CD4-positive, alpha-beta memory T cell (primary cell): Measurements from ENCODE around the gene CMC1. TPM values are rescaled to one million over a fixed set of nuclear protein-coding genes. Genes with fewer than 3 reads are reported as not detected.
A peak's percentile ranks its signal among the peaks of the same experiment; 100 is the strongest.

Source experiments
- CTCF ChIA-PET: fragments of 350-600 bp; sonication (Branson Sonifier 250); formaldehyde crosslinking; loops from one replicate; lab custom pipeline; 2021; ENCODE audit warnings: inconsistent platforms; ENCODE audit not compliant: partially characterized antibody; lab: Charles Lee
- POLR2A ChIA-PET: fragments of 350-600 bp; sonication (Branson Sonifier 250); formaldehyde crosslinking; loops from one replicate; lab custom pipeline; 2021; ENCODE audit not compliant: partially characterized antibody; lab: Charles Lee
- DNase-seq, 5 donors: peaks; one replicate each; pipeline versions ENCODE4 v3.0.0 to v3.0.0-alpha.2; 2020 to 2022; ENCODE audit warnings: mixed read lengths in 1 of 5
- H3K27ac ChIP-seq: one replicate; pipeline ENCODE4 v1.7.0; 2013; ENCODE audit warnings: low read depth, low read length
- H3K27me3 ChIP-seq: 2 replicates; pipeline ENCODE4 v1.7.0; 2013; ENCODE audit warnings: mild to moderate bottlenecking, low read length, moderate library complexity; ENCODE audit not compliant: insufficient read depth
- H3K36me3 ChIP-seq: 2 replicates; pipeline ENCODE4 v1.7.0; 2013; ENCODE audit warnings: mild to moderate bottlenecking, low read length, moderate library complexity; ENCODE audit not compliant: insufficient read depth
- H3K4me1 ChIP-seq: 2 replicates; pipeline ENCODE4 v1.7.0; 2013; ENCODE audit warnings: mild to moderate bottlenecking, low read length, moderate library complexity; ENCODE audit not compliant: insufficient read depth
- H3K4me3 ChIP-seq, 2 donors: one replicate each; pipeline ENCODE4 v1.7.0; 2013; ENCODE audit warnings: low read length in 2 of 2, mild to moderate bottlenecking in 1 of 2
- H3K9me3 ChIP-seq, 2 donors: one replicate each; pipeline ENCODE4 v1.7.0; 2013; ENCODE audit warnings: low read length in 2 of 2, control low read depth in 1 of 2; ENCODE audit not compliant: control insufficient read depth in 1 of 2
- H3K27ac Mint-ChIP-seq, 7 donors: one replicate each; pipeline ENCODE4 v1.8.0; 2020 to 2021; ENCODE audit warnings: mixed read lengths in 7 of 7, mild to moderate bottlenecking in 6 of 7, inconsistent platforms in 3 of 7, moderate library complexity in 3 of 7
- H3K27me3 Mint-ChIP-seq, 2 donors: one replicate each; pipeline ENCODE4 v1.8.0; 2020 to 2021; ENCODE audit warnings: mixed read lengths in 2 of 2
- H3K36me3 Mint-ChIP-seq, 2 donors: one replicate each; pipeline ENCODE4 v1.8.0; 2020 to 2021; ENCODE audit warnings: mixed read lengths in 2 of 2, inconsistent platforms in 1 of 2, mild to moderate bottlenecking in 1 of 2
- H3K4me1 Mint-ChIP-seq, 4 donors: one replicate each; pipeline ENCODE4 v1.8.0; 2020 to 2021; ENCODE audit warnings: mixed read lengths in 4 of 4, mild to moderate bottlenecking in 1 of 4
- H3K4me3 Mint-ChIP-seq, 8 donors: one replicate each; pipeline ENCODE4 v1.8.0; 2020 to 2021; ENCODE audit warnings: mixed read lengths in 8 of 8, mild to moderate bottlenecking in 7 of 8, moderate library complexity in 6 of 8, inconsistent platforms in 3 of 8
- H3K9me3 Mint-ChIP-seq, 8 donors: one replicate each; pipeline ENCODE4 v1.8.0; 2020 to 2021; ENCODE audit warnings: mixed read lengths in 8 of 8, mild to moderate bottlenecking in 5 of 8, inconsistent platforms in 3 of 8, moderate library complexity in 1 of 8
- intact Hi-C: fragments of 100-400 bp; cut with micrococcal nuclease; formaldehyde crosslinking; loops from one replicate; pipeline ENCODE4 v1.15.1; 2023
- polyA plus RNA-seq, 2 donors: library from polyadenylated mRNA; unstranded; fragments of 300-500 nt; fragmentation: Illumina TruSeq; gene quantifications; one replicate each; pipeline ENCODE4 v1.2.3, GENCODE V29; 2021
- total RNA-seq, 2 experiments: library from RNA; stranded (reverse); gene quantifications; one replicate each; pipeline ENCODE4 v1.2.3, GENCODE V29; 2021

The CMC1 gene
- total and polyA plus RNA-seq, 4 experiments from 2014 or later, result 15.9 to 49.8 (median 30.9) TPM

DNA sequence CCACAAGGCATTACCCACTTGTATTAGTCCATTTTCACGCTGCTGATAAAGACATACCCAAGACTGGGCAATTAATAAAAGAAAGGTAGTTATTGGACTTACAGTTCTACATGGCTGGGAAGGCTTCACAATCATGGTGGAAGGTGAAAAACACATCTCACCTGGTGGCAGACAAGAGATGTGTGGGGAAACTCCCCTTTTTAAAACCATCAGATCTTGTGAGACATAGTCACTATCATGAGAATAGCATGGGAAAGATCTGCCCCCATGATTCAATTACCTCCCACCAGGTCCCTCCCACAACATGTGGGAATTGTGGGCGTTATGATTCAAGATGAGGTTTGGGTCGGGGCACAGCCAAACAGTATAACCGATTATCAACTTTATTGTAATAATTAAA is 17.0 kb upstream of the CMC1 start:
- CTCF ChIA-PET, result no interaction called here
- no peaks in the 10 kb centered on the region for H3K36me3 ChIP-seq
- POLR2A ChIA-PET, result no interaction called here
- Mint-ChIP-seq H3K27me3 (no peaks in the 10 kb centered on the region), H3K4me1 (peaks cover 0 to 5% (median under 1%) of the 10 kb centered on the region in 4 donors), H3K9me3 (peaks cover 0 to 7% (median 3%) of the 10 kb centered on the region in 8 donors), H3K27ac (no peak overlapping the region), H3K4me3 (no peak overlapping the region), H3K36me3 (no peaks in the 10 kb centered on the region)
- intact Hi-C loops, result no loop called here
- H3K27ac ChIP-seq, result no peak overlapping the region
- DNase-seq, result no peak
- H3K4me3 ChIP-seq, result no peak overlapping the region
- no peaks in the 10 kb centered on the region for H3K27me3 ChIP-seq
- no peaks in the 10 kb centered on the region for H3K9me3 ChIP-seq
- no peaks in the 10 kb centered on the region for H3K4me1 ChIP-seq

DNA sequence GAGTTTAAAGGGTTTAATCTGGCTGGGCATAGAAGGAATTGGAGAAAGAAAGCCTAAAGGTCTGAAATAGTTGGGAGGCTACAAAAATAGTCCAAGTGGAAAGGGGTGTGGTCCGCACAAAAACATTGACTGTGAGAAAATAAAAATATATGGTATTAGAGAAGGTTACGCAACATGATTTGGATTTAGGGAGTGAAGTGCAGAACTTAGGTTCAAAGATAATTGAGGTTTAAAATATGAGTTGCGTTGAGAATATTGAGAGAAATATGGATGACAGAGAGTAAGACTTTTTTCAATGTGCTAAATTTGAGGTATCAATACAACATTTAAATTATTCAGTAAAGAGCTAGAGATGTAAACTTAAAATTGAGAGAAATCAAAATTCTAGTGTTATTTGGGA is 15.4 kb upstream of the CMC1 start:
- ChIA-PET CTCF (interaction anchor here (1.1 kb wide), 1 partner anchor 504 kb away, joined by 3 read pairs; the partner anchor contains the start of gene EOMES), POLR2A (no interaction called here)
- Mint-ChIP-seq H3K27me3 (no peaks in the 10 kb centered on the region), H3K4me3 (no peak overlapping the region), H3K36me3 (no peaks in the 10 kb centered on the region), H3K9me3 (peaks cover 0 to 2% (median 0%) of the 10 kb centered on the region in 8 donors), H3K4me1 (peaks cover 0 to 5% (median under 1%) of the 10 kb centered on the region in 4 donors), H3K27ac (no peak overlapping the region)
- DNase-seq, result no peak
- H3K27me3 ChIP-seq, result no peaks in the 10 kb centered on the region
- intact Hi-C loops, result no loop called here
- no peaks in the 10 kb centered on the region for H3K9me3 ChIP-seq
- no peaks in the 10 kb centered on the region for H3K4me1 ChIP-seq
- H3K27ac ChIP-seq, result no peak overlapping the region
- no peak overlapping the region for H3K4me3 ChIP-seq
- no peaks in the 10 kb centered on the region for H3K36me3 ChIP-seq

DNA sequence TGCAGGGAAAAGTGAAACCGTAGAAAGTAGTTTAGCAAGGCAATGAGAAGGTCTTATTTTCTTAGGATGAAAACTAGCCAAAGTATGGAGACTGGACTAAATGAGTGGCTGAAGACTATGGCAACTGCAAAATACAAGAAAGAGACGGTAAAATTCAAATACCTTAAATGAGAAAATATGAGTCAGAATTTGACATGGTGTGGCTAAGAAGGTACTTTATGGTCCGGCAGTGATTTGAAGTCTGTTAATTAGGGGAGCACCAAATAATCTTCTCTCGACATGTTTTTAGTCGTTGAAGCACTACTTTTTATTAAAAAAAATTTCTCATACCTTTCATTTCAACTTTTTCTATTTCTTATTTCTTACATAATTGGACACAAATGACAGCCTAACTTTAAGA is 12.8 kb upstream of the CMC1 start:
- Histone ChIP-seq H3K4me1 (no peaks in the 10 kb centered on the region), H3K27me3 (no peaks in the 10 kb centered on the region), H3K27ac (no peak overlapping the region), H3K9me3 (no peaks in the 10 kb centered on the region), H3K36me3 (no peaks in the 10 kb centered on the region), H3K4me3 (no peak overlapping the region)
- Mint-ChIP-seq H3K4me3 (no peak overlapping the region), H3K27ac (peak overlapping the region in 1 of 7 donors; percentile 32), H3K9me3 (peaks cover 0 to 6% (median 0%) of the 10 kb centered on the region in 8 donors), H3K4me1 (peaks cover 0 to 4% (median 2%) of the 10 kb centered on the region in 4 donors), H3K36me3 (no peaks in the 10 kb centered on the region), H3K27me3 (no peaks in the 10 kb centered on the region)
- DNase-seq, result no peak
- ChIA-PET CTCF (interaction anchor here (1.3 kb wide), 1 partner anchor 507 kb away, joined by 3 read pairs; the partner anchor contains the start of gene EOMES), POLR2A (no interaction called here)
- intact Hi-C loops, result no loop called here

DNA sequence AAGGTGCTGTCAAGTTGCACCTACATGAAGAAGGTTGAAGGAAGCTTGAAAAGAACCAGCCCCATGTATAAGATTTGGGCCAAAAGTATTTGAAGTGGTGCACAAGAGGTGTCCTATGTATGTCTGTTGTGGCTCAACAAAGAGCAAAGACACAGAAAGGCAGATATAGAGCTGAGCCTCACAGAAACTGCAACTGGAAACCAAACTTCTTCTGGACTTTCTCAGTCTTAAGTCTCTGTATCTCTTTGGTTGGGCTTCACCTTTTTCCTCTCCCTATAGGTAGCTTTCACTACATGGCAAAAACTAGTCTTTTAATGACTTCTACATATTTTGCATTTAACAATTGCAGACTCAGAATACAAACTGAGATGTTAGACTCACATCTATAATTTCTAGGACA is 8.8 kb upstream of the CMC1 start:
- H3K36me3 ChIP-seq, result no peaks in the 10 kb centered on the region
- Mint-ChIP-seq H3K36me3 (no peaks in the 10 kb centered on the region), H3K27ac (no peak overlapping the region), H3K4me1 (peaks cover 1 to 17% (median 13%) of the 10 kb centered on the region in 4 donors), H3K4me3 (peak overlapping the region in 1 of 8 donors; percentile 3), H3K9me3 (peaks cover 0 to 6% (median 0%) of the 10 kb centered on the region in 8 donors), H3K27me3 (no peaks in the 10 kb centered on the region)
- H3K27me3 ChIP-seq, result no peaks in the 10 kb centered on the region
- ChIA-PET CTCF (interaction anchor here (1.2 kb wide), 1 partner anchor 521 kb away, joined by 3 read pairs; no protein-coding TSS in a partner anchor), POLR2A (interaction anchor here (1.5 kb wide), 1 partner anchor 8 kb away, joined by 3 read pairs; the partner anchor contains the start of gene CMC1)
- H3K4me1 ChIP-seq, result no peaks in the 10 kb centered on the region
- no peaks in the 10 kb centered on the region for H3K9me3 ChIP-seq
- intact Hi-C loops, result no loop called here
- no peak overlapping the region for H3K27ac ChIP-seq
- no peak overlapping the region for H3K4me3 ChIP-seq
- no peak for DNase-seq

DNA sequence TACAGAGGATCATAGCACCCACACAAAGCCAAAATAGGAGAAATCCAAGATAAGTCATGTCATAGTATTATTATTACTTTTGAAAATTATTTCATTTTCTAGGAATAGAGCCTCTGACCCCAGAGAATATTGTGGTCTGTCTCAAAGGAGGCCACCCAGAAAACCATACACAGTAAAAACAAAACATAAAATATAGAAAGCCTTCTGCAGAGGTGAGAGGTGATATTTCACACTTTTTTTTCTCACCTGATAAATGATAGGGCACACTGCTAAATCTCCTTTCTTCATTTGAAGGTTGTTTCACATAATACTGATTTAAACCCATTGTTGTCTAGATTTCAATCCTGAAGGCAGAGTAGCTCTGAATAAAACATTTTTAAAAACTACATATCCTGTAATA is 7.0 kb upstream of the CMC1 start:
- H3K4me1 Mint-ChIP-seq, result peaks cover 1 to 24% (median 14%) of the 10 kb centered on the region in 4 donors
- no peak for DNase-seq
- H3K9me3 Mint-ChIP-seq, result peaks cover 0 to 4% (median 0%) of the 10 kb centered on the region in 8 donors
- ChIA-PET CTCF (interaction anchor here (1.0 kb wide), 1 partner anchor 523 kb away, joined by 4 read pairs; no protein-coding TSS in a partner anchor), POLR2A (no interaction called here)
- peak overlapping the region in 1 of 8 donors; percentile 55 for H3K4me3 Mint-ChIP-seq
- no peaks in the 10 kb centered on the region for H3K36me3 Mint-ChIP-seq
- H3K9me3 ChIP-seq, result no peaks in the 10 kb centered on the region
- no peaks in the 10 kb centered on the region for H3K36me3 ChIP-seq
- H3K4me3 ChIP-seq, result no peak overlapping the region
- peak overlapping the region in 1 of 7 donors; percentile 10 for H3K27ac Mint-ChIP-seq
- H3K4me1 ChIP-seq, result no peaks in the 10 kb centered on the region
- H3K27ac ChIP-seq, result no peak overlapping the region
- no peaks in the 10 kb centered on the region for H3K27me3 ChIP-seq
- no peaks in the 10 kb centered on the region for H3K27me3 Mint-ChIP-seq
- intact Hi-C loops, result no loop called here

DNA sequence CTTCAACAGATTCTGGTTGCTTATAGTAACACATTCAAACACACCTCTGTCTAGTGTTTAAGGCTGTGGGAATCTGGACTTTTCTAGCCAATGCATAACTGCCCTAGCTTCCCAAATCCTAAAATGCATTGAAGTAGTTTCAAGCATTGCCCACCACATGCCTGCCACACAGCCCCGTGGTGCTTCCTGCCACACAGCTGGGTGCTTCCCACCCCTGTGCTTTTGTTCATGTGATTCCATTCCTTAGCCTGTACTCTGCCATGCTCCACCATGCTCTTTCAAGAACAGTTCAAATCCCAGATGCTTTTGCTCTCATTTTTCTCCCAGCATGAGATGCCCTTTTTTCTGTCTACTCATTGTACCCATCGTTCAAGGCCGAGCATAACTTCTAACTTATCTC is 2.3 kb upstream of the CMC1 start:
- Histone ChIP-seq H3K9me3 (no peaks in the 10 kb centered on the region), H3K27me3 (no peaks in the 10 kb centered on the region), H3K4me1 (peaks cover 33% of the 10 kb centered on the region), H3K36me3 (no peaks in the 10 kb centered on the region), H3K4me3 (no peak overlapping the region), H3K27ac (no peak overlapping the region)
- peaks cover 24 to 53% (median 36%) of the 10 kb centered on the region in 4 donors for H3K4me1 Mint-ChIP-seq
- no peak overlapping the region for H3K4me3 Mint-ChIP-seq
- intact Hi-C loops, result no loop called here
- no peaks in the 10 kb centered on the region for H3K9me3 Mint-ChIP-seq
- no peak for DNase-seq
- peaks cover 0 to 5% of the 10 kb centered on the region in 2 donors for H3K36me3 Mint-ChIP-seq
- H3K27me3 Mint-ChIP-seq, result no peaks in the 10 kb centered on the region
- ChIA-PET CTCF (interaction anchor here (1.7 to 5.1 kb wide), 2 partner anchors 517 to 527 kb away, joined by 6 to 24 read pairs; partner anchors contain the start of gene EOMES), POLR2A (interaction anchor here (1.3 kb wide), 1 partner anchor 67 kb away, joined by 3 read pairs; no protein-coding TSS in a partner anchor)
- no peak overlapping the region for H3K27ac Mint-ChIP-seq

DNA sequence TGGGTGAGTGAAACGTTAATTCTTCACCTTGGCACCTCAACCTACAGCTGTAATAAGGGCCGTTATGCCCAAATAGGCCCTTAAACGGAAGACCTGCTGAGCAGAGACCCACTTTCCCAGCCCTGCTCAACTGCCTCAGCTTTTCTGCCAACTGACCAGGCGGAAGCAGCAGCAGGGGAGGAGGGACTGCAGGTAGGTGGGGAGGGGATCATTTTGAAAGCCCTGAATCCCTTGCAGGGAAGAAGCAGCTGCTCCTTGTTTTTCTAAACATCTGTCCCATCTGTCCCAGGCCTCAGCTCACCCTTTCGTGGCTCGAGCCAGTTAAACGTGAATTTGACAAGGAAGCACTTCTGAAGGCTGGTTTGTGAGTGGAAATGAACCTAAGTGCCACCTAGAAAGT is 978 bp upstream of the CMC1 start:
- peaks cover 0 to 5% of the 10 kb centered on the region in 2 donors for H3K36me3 Mint-ChIP-seq
- peak overlapping the region; percentile 82 to 83 for H3K4me3 ChIP-seq

More for the DNA sequence above, 978 bp upstream of the CMC1 start:
- ChIA-PET POLR2A (interaction anchor here (0.8 to 2.2 kb wide), 4 partner anchors 9 to 519 kb away, joined by 3 to 7 read pairs (median 3); partner anchors contain the start of gene EOMES), CTCF (interaction anchor here (3.1 to 5.1 kb wide), 2 partner anchors 518 to 528 kb away, joined by 14 to 24 read pairs; partner anchors contain the start of gene EOMES)
- intact Hi-C loops, result loop anchor here (2.0 to 10.0 kb wide), 4 partner anchors 30 to 756 kb away; partner anchors contain the start of genes EOMES and SLC4A7
- no peaks in the 10 kb centered on the region for H3K27me3 ChIP-seq
- H3K36me3 ChIP-seq, result no peaks in the 10 kb centered on the region
- Mint-ChIP-seq H3K27me3 (no peaks in the 10 kb centered on the region), H3K27ac (peak overlapping the region in 6 of 7 donors; percentile 7 to 96 (median 92)), H3K4me1 (peaks cover 31 to 56% (median 38%) of the 10 kb centered on the region in 4 donors), H3K9me3 (no peaks in the 10 kb centered on the region), H3K4me3 (peak overlapping the region; percentile 93 to 97 (median 96))
- no peaks in the 10 kb centered on the region for H3K9me3 ChIP-seq
- peak overlapping the region; percentile 73 for H3K27ac ChIP-seq
- DNase-seq, result no peak
- H3K4me1 ChIP-seq, result peaks cover 45% of the 10 kb centered on the region
